Spleen (tissue), 11 donors: ENCODE results near the gene NT5DC4. TPM values are rescaled to one million over a fixed set of nuclear protein-coding genes. Genes with fewer than 3 reads are reported as not detected.
"Not testable (repeated sequence)": the region's sequence is repeated elsewhere in the genome, so short reads cannot be mapped to it uniquely, and the experiment has no call there.

Source experiments
- DNase-seq: peaks from one replicate; pipeline ENCODE4 v3.0.0-alpha.2; 2020
- H3K27ac ChIP-seq, 8 donors: fragments of 200-600 bp; sonication (generic) in 7 of 8; 1 replicate in 4 of 8; 2 replicates in 4 of 8; pipeline versions ENCODE4 v1.5.0 to v1.8.0; 2016 to 2021; ENCODE audit warnings: inconsistent platforms in 4 of 8, mild to moderate bottlenecking in 4 of 8, moderate library complexity in 1 of 8
- H3K27me3 ChIP-seq, 7 donors: fragments of 200-600 bp; sonication (generic) in 6 of 7; replicated peaks in 1 of 7; 1 replicate in 4 of 7; 2 replicates in 3 of 7; pipeline versions ENCODE4 v1.5.0 to v1.8.0; 2016 to 2021; ENCODE audit warnings: inconsistent platforms in 3 of 7, mild to moderate bottlenecking in 1 of 7
- H3K36me3 ChIP-seq, 6 donors: fragments of 200-600 bp; sonication (generic) in 5 of 6; 1 replicate in 4 of 6; 2 replicates in 2 of 6; pipeline versions ENCODE4 v1.5.0 to v1.8.0; 2016 to 2021; ENCODE audit warnings: inconsistent platforms in 2 of 6
- H3K4me1 ChIP-seq, 6 donors: fragments of 200-600 bp; sonication (generic) in 5 of 6; 1 replicate in 3 of 6; 2 replicates in 3 of 6; pipeline versions ENCODE4 v1.5.0 to v1.8.0; 2016 to 2021; ENCODE audit warnings: inconsistent platforms in 3 of 6
- H3K4me3 ChIP-seq, 8 donors: fragments of 200-600 bp; sonication (generic) in 7 of 8; 1 replicate in 4 of 8; 2 replicates in 4 of 8; pipeline versions ENCODE4 v1.5.0 to v1.8.0; 2016 to 2021; ENCODE audit warnings: inconsistent platforms in 4 of 8, mild to moderate bottlenecking in 4 of 8, moderate library complexity in 2 of 8
- H3K9me3 ChIP-seq, 8 donors: fragments of 200-600 bp; sonication (generic) in 7 of 8; 1 replicate in 4 of 8; 2 replicates in 4 of 8; pipeline versions ENCODE4 v1.5.0 to v1.8.0; 2016 to 2021; ENCODE audit warnings: inconsistent platforms in 4 of 8
- CTCF ChIP-seq, 11 experiments: fragments of 200-600 bp in 7 of 11; fragments of 450-650 bp in 4 of 11; sonication (generic) in 4 of 11; IDR thresholded peaks in 8 of 11; conservative IDR thresholded peaks in 3 of 11; 1 replicate in 7 of 11; 2 replicates in 4 of 11; pipeline versions ENCODE4 v1.4.0 to v1.8.0; 2016 to 2021; ENCODE audit warnings: antibody characterized with exemption in 11 of 11, inconsistent platforms in 4 of 11, mild to moderate bottlenecking in 1 of 11
- POLR2A ChIP-seq, 3 donors: fragments of 450-650 bp; IDR thresholded peaks; one replicate each; pipeline ENCODE4 v1.5.1; 2017; ENCODE audit warnings: antibody characterized with exemption in 3 of 3, mild to moderate bottlenecking in 1 of 3
- POLR2AphosphoS5 ChIP-seq, 3 donors: sonication (generic); formaldehyde crosslinking; IDR thresholded peaks; one replicate each; pipeline ENCODE4 v1.5.1; 2017; ENCODE audit warnings: antibody characterized with exemption in 3 of 3
- WGBS, 5 donors: extraction: QIAGEN DNeasy Blood & Tissue Kit in 3 of 5; methylation state at CpG; one replicate each; pipeline versions ENCODE4 v1.1.5 to v1.1.7; 2013 to 2018; 5-methylcytosine and 5-hydroxymethylcytosine counted together
- intact Hi-C: fragments of 100-400 bp; cut with DNase I; formaldehyde crosslinking; loops from one replicate; pipeline ENCODE4 v1.15.0; 2023; ENCODE audit warnings: low total_unique reads
- polyA plus RNA-seq, 3 donors: library from polyadenylated mRNA; stranded (reverse); fragments of 200-250 nt; gene quantifications; one replicate each; pipeline ENCODE4 v1.2.1, GENCODE V29; 2013
- total RNA-seq, 7 donors: library from RNA; depleted of rRNA in 3 of 7; stranded (reverse); fragments of >200 nt in 3 of 7; fragmentation: NEBNext Ultra II Directional in 4 of 7; extraction: Animal tissue kit (Norgen Biotek cat#: 25700) in 4 of 7; gene quantifications; one replicate each; pipeline versions ENCODE4 v1.1.0 to v1.2.1, GENCODE V29; 2016 to 2021
- donor health status: healthy with polysubstance abuse.
- donor health status: DM: no; HTN: no; CAD: no; lungs with moderate emphysema.
- donor health status: DM: no; HTN: no; CAD: no.
- donor health status: Bipolar disorder and iron deficiency.
- donor health status: healthy.
- donor health status: DM: no; HTN: no; CAD: no.
- donor health status: DM: yes; HTN: yes; CAD: no.

NT5DC4 gene
- total and polyA plus RNA-seq, 10 donors, result 0.28 to 3.8 (median 1.6) TPM

- H3K4me3 ChIP-seq, result no peak overlapping the region
- H3K27me3 ChIP-seq, result no peaks in the 10 kb centered on the region
- H3K27ac ChIP-seq, result no peak overlapping the region
- no peaks in the 10 kb centered on the region for H3K9me3 ChIP-seq
- H3K36me3 ChIP-seq, result no peaks in the 10 kb centered on the region
- DNase-seq, result no peak
- 80 to 99% (median 97%) methylated on average over 4 to 7 of the region's 7 CpGs for WGBS, 5 donors
- H3K4me1 ChIP-seq, result peaks cover 0 to 34% (median 24%) of the 10 kb centered on the region in 6 donors
- TF ChIP-seq CTCF (IDR thresholded peaks at IDR 0.05 in 8 of 11, conservative IDR thresholded peaks at IDR 0.05 in 3 of 11), result no peak
- no peak for TF ChIP-seq POLR2AphosphoS5 (IDR thresholded peaks at IDR 0.05)
- TF ChIP-seq POLR2A (IDR thresholded peaks at IDR 0.05), result no peak
- intact Hi-C loops, result no loop called here
These were observed 6.9 kb upstream of the NT5DC4 start for GRCh38 chr2:112713926-112714325.

- H3K27ac ChIP-seq, result no peak overlapping the region
- DNase-seq, result no peak
- 88 to 98% (median 89%) methylated on average over 4 of the region's 4 CpGs for WGBS, 5 donors
- TF ChIP-seq CTCF (IDR thresholded peaks at IDR 0.05 in 8 of 11, conservative IDR thresholded peaks at IDR 0.05 in 3 of 11), result no peak
- no peak for TF ChIP-seq POLR2AphosphoS5 (IDR thresholded peaks at IDR 0.05)
- no peak for TF ChIP-seq POLR2A (IDR thresholded peaks at IDR 0.05)
- H3K9me3 ChIP-seq, result no peaks in the 10 kb centered on the region
- intact Hi-C loops, result no loop called here
- H3K4me3 ChIP-seq, result no peak overlapping the region
- H3K36me3 ChIP-seq, result no peaks in the 10 kb centered on the region
- peaks cover 0 to 30% (median 20%) of the 10 kb centered on the region in 6 donors for H3K4me1 ChIP-seq
- no peaks in the 10 kb centered on the region for H3K27me3 ChIP-seq
These were observed 6.5 kb upstream of the NT5DC4 start for GRCh38 chr2:112714331-112714730.

GRCh38 chr2:112714836-112715631 lies 5.8 kb upstream of the NT5DC4 start:
- Histone ChIP-seq H3K27me3 (no peaks in the 10 kb centered on the region), H3K4me1 (peaks cover 0 to 23% (median 13%) of the 10 kb centered on the region in 6 donors), H3K36me3 (no peaks in the 10 kb centered on the region), H3K4me3 (no peak overlapping the region), H3K27ac (no peak overlapping the region), H3K9me3 (no peaks in the 10 kb centered on the region)
- intact Hi-C loops, result no loop called here
- WGBS, 5 donors, result 92 to 97% (median 93%) methylated on average over 7 of the region's 7 CpGs
- no peak for DNase-seq
- no peak for TF ChIP-seq POLR2AphosphoS5 (IDR thresholded peaks at IDR 0.05)
- TF ChIP-seq CTCF (IDR thresholded peaks at IDR 0.05 in 8 of 11, conservative IDR thresholded peaks at IDR 0.05 in 3 of 11), result no peak
- TF ChIP-seq POLR2A (IDR thresholded peaks at IDR 0.05), result no peak

GRCh38 chr2:112716094-112716493 lies 4.7 kb upstream of the NT5DC4 start:
- intact Hi-C loops, DNase-seq, H3K27ac ChIP-seq, H3K4me3 ChIP-seq, H3K9me3 ChIP-seq, H3K36me3 ChIP-seq, H3K27me3 ChIP-seq: not testable (repeated sequence)
- 62 to 85% (median 78%) methylated on average over 1 of the region's 1 CpG for WGBS, 5 donors
- peaks cover 0 to 18% (median 10%) of the 10 kb centered on the region in 6 donors for H3K4me1 ChIP-seq

GRCh38 chr2:112716826-112717352 lies 3.9 kb upstream of the NT5DC4 start:
- peaks cover 0 to 16% (median 10%) of the 10 kb centered on the region in 6 donors for H3K4me1 ChIP-seq
- H3K4me3 ChIP-seq, H3K27me3 ChIP-seq, intact Hi-C loops, H3K27ac ChIP-seq, H3K36me3 ChIP-seq, H3K9me3 ChIP-seq, DNase-seq: not testable (repeated sequence)
- 83 to 97% (median 93%) methylated on average over 2 to 4 of the region's 5 CpGs for WGBS, 5 donors
